ENCODE measurements around the gene UBXN10. TPM values are rescaled to one million over a fixed set of nuclear protein-coding genes. Genes with fewer than 3 reads are reported as not detected.

Gene UBXN10
- total and polyA plus RNA-seq, 4 experiments from 2014 or later = 0.06 to 0.78 (median 0.39) TPM

DNA sequence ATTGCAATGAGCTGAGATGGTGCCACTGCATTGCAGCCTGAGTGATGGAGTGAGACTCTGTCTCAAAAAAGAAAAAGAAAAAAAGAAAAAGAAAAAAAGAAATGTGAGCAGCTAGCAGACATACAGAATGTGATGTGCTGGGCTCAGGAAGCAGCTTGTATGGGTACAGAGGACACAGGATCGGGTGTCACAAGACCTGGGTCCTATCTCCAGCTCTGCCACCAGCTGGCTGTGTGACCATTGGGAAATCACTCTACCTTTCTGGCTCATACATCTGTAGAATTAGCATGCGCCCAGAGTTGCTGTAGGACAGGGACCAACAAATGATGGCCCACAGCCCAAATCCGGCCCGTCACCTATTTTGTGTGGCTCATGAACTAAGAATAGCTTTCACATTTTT, 3.8 kb downstream of the UBXN10 start:
- ChIA-PET CTCF (ENCODE audit: partially characterized antibody) (no interaction called here), POLR2A (ENCODE audit: partially characterized antibody) (no interaction called here)
- Histone ChIP-seq H3K4me1 (ENCODE audit: insufficient read depth, low read length) (peaks cover 40% of the 10 kb centered on the region), H3K36me3 (ENCODE audit: insufficient read depth, low read length) (no peaks in the 10 kb centered on the region), H3K27me3 (ENCODE audit: insufficient read depth, low read length) (no peaks in the 10 kb centered on the region), H3K4me3 (ENCODE audit: low read length in 2 of 2) (no peak overlapping the region), H3K9me3 (ENCODE audit: control insufficient read depth in 1 of 2, low read length in 2 of 2) (no peaks in the 10 kb centered on the region), H3K27ac (ENCODE audit: low read depth, low read length) (no peak overlapping the region)
- H3K9me3 Mint-ChIP-seq = no peaks in the 10 kb centered on the region
- H3K36me3 Mint-ChIP-seq = no peaks in the 10 kb centered on the region
- H3K4me3 Mint-ChIP-seq = no peak overlapping the region
- DNase-seq = no peak
- H3K27ac Mint-ChIP-seq = no peak overlapping the region
- intact Hi-C loops (cut with micrococcal nuclease) = no loop called here
- H3K27me3 Mint-ChIP-seq = peaks cover 0 to 3% of the 10 kb centered on the region in 2 donors
- H3K4me1 Mint-ChIP-seq = peaks cover 29 to 45% (median 35%) of the 10 kb centered on the region in 4 donors

DNA sequence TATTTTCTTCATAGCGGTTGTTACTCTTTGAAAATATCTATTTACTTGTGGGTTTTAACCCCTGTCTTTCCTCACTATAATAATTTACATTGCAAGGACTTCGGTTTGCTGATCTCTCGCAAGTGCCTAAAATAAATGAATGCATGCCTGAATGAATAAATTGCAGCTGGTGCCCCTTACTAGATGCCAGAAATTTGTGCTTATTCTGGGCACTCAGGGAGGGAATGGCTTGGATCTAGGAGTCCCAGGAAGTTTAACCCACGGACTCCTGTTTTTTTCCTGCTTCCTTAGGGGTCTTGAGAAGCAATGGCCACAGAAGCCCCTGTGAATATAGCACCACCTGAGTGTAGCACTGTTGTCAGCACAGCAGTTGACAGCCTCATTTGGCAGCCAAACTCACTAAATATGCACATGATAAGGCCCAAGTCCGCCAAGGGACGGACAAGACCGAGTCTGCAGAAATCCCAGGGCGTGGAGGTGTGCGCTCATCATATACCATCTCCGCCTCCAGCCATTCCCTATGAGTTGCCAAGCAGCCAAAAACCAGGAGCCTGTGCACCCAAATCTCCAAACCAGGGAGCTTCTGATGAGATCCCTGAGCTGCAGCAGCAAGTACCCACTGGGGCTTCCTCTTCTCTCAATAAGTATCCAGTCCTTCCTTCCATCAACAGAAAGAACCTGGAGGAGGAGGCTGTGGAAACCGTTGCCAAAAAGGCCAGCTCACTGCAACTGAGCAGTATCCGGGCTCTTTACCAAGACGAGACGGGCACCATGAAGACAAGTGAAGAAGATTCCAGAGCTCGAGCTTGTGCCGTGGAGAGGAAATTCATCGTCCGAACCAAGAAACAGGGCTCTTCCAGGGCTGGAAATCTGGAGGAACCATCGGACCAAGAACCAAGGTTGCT, 4.6 kb downstream of the UBXN10 start:
- Histone ChIP-seq H3K27ac (ENCODE audit: low read depth, low read length) (no peak overlapping the region), H3K36me3 (ENCODE audit: insufficient read depth, low read length) (no peaks in the 10 kb centered on the region), H3K4me3 (ENCODE audit: low read length in 2 of 2) (no peak overlapping the region), H3K4me1 (ENCODE audit: insufficient read depth, low read length) (peaks cover 35% of the 10 kb centered on the region), H3K9me3 (ENCODE audit: control insufficient read depth in 1 of 2, low read length in 2 of 2) (no peaks in the 10 kb centered on the region), H3K27me3 (ENCODE audit: insufficient read depth, low read length) (no peaks in the 10 kb centered on the region)
- H3K4me1 Mint-ChIP-seq = peaks cover 23 to 38% (median 32%) of the 10 kb centered on the region in 4 donors
- H3K27me3 Mint-ChIP-seq = peaks cover 2 to 6% of the 10 kb centered on the region in 2 donors
- intact Hi-C loops (cut with micrococcal nuclease) = no loop called here
- no peak for DNase-seq
- no peak overlapping the region for H3K27ac Mint-ChIP-seq
- no peaks in the 10 kb centered on the region for H3K36me3 Mint-ChIP-seq
- H3K9me3 Mint-ChIP-seq = no peaks in the 10 kb centered on the region
- CTCF ChIA-PET (ENCODE audit: partially characterized antibody) = interaction anchor here (6.4 kb wide), 1 partner anchor 10 kb away, joined by 58 read pairs; no protein-coding TSS in a partner anchor
- H3K4me3 Mint-ChIP-seq = no peak overlapping the region
- POLR2A ChIA-PET (ENCODE audit: partially characterized antibody) = no interaction called here

DNA sequence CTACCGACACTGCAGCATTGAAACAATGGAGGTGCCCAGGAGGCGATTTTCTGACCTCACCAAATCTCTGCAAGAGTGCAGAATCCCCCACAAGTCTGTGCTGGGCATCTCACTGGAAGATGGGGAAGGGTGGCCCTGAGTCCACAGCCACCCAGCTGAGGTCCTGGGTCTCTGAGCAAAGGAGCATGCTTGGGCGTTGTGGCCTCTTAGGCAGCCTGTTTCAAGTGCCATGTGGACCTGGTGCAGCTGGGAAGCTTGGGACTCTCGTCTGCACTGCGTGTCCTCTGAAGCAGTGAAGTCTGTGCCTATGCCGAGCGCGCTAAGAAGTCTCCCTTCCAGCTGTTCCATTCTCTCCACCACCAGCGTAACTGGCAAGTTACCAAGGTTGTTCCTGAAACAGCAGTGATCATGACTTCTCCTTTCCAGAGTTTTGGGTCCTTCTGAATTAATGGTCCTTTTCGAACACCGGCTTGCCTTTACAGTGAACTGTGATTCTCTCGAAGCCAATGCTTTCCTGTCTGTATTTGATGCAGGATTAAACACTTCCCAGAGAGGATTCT, 5.5 kb downstream of the UBXN10 start:
- no peak overlapping the region for H3K4me3 ChIP-seq (ENCODE audit: low read length in 2 of 2)
- Mint-ChIP-seq H3K27me3 (peaks cover 2 to 6% of the 10 kb centered on the region in 2 donors), H3K4me1 (peaks cover 20 to 35% (median 28%) of the 10 kb centered on the region in 4 donors), H3K4me3 (no peak overlapping the region), H3K36me3 (no peaks in the 10 kb centered on the region), H3K9me3 (no peaks in the 10 kb centered on the region), H3K27ac (no peak overlapping the region)
- peaks cover 32% of the 10 kb centered on the region for H3K4me1 ChIP-seq (ENCODE audit: insufficient read depth, low read length)
- H3K27ac ChIP-seq (ENCODE audit: low read depth, low read length) = no peak overlapping the region
- CTCF ChIA-PET (ENCODE audit: partially characterized antibody) = interaction anchor here (1.1 to 6.4 kb wide), 2 partner anchors 11 to 274 kb away, joined by 3 to 58 read pairs; no protein-coding TSS in a partner anchor
- DNase-seq = no peak
- no peaks in the 10 kb centered on the region for H3K9me3 ChIP-seq (ENCODE audit: control insufficient read depth in 1 of 2, low read length in 2 of 2)
- intact Hi-C loops (cut with micrococcal nuclease) = no loop called here
- POLR2A ChIA-PET (ENCODE audit: partially characterized antibody) = no interaction called here
- H3K36me3 ChIP-seq (ENCODE audit: insufficient read depth, low read length) = no peaks in the 10 kb centered on the region
- no peaks in the 10 kb centered on the region for H3K27me3 ChIP-seq (ENCODE audit: insufficient read depth, low read length)

DNA sequence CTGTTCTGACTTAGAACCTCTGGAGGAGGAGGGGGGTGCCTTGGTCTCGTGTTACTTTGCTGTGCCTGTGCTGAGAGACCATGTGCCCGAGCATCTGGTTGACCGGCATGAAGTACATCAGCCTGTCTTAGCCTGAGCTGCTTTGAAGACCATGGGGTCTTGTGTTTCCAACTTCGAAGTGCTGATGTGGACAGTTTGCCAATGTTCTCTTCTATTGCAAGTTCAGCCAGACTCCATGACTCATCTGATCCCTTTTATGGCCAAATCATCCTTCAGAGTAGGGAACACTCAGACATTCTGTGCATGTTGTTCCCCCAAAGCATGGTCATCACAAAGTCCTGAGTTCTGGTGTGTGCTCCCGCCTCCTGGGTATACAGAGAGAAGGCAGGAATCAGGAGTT, 6.5 kb downstream of the UBXN10 start:
- Mint-ChIP-seq H3K27ac (no peak overlapping the region), H3K27me3 (peaks cover 2 to 6% of the 10 kb centered on the region in 2 donors), H3K9me3 (no peaks in the 10 kb centered on the region), H3K4me3 (no peak overlapping the region), H3K4me1 (peaks cover 12 to 25% (median 19%) of the 10 kb centered on the region in 4 donors), H3K36me3 (no peaks in the 10 kb centered on the region)
- no peak overlapping the region for H3K4me3 ChIP-seq (ENCODE audit: low read length in 2 of 2)
- intact Hi-C loops (cut with micrococcal nuclease) = no loop called here
- H3K27ac ChIP-seq (ENCODE audit: low read depth, low read length) = no peak overlapping the region
- ChIA-PET POLR2A (ENCODE audit: partially characterized antibody) (interaction anchor here (0.9 kb wide), 1 partner anchor 34 kb away, joined by 3 read pairs; no protein-coding TSS in a partner anchor), CTCF (ENCODE audit: partially characterized antibody) (interaction anchor here (1.1 to 6.4 kb wide), 3 partner anchors 12 to 275 kb away, joined by 3 to 58 read pairs (median 34); no protein-coding TSS in a partner anchor)
- DNase-seq = no peak
- no peaks in the 10 kb centered on the region for H3K9me3 ChIP-seq (ENCODE audit: control insufficient read depth in 1 of 2, low read length in 2 of 2)
- H3K27me3 ChIP-seq (ENCODE audit: insufficient read depth, low read length) = no peaks in the 10 kb centered on the region
- H3K36me3 ChIP-seq (ENCODE audit: insufficient read depth, low read length) = no peaks in the 10 kb centered on the region
- peaks cover 21% of the 10 kb centered on the region for H3K4me1 ChIP-seq (ENCODE audit: insufficient read depth, low read length)

DNA sequence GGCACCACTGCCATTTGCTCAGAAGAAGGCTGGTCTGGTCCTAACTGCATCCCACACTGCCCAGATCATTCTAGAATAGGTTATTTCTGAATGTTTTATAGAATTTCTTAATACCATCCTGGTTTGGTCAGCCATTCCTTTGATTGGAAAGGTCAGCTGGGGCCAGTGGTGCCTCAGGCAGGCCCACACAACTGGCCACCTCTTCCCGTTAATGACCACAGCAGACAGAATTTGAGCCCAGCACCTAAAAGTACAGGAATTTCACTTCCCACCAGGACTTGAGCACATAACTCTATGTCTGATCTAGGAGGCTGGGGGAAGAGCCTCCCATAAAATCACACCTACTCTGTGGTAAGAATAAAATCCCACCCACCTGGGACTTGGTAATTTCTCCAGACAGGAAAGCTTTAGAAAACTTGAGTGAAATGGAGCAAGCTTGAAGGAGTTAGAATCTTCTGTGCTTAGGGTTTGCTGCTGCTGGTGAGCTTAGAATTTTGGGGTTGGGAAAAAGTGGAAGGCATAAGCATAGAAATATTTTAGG, 7.0 kb downstream of the UBXN10 start:
- POLR2A ChIA-PET (ENCODE audit: partially characterized antibody) = interaction anchor here (0.9 kb wide), 1 partner anchor 34 kb away, joined by 3 read pairs; no protein-coding TSS in a partner anchor
- CTCF ChIA-PET (ENCODE audit: partially characterized antibody) = interaction anchor here (1.0 to 6.4 kb wide), 6 partner anchors 9 to 275 kb away, joined by 3 to 70 read pairs (median 34); no protein-coding TSS in a partner anchor
- Mint-ChIP-seq H3K27ac (no peak overlapping the region), H3K4me1 (peaks cover 7 to 19% (median 13%) of the 10 kb centered on the region in 4 donors), H3K36me3 (no peaks in the 10 kb centered on the region), H3K27me3 (peaks cover 2 to 6% of the 10 kb centered on the region in 2 donors), H3K4me3 (no peak overlapping the region), H3K9me3 (no peaks in the 10 kb centered on the region)
- Histone ChIP-seq H3K27ac (ENCODE audit: low read depth, low read length) (no peak overlapping the region), H3K4me3 (ENCODE audit: low read length in 2 of 2) (no peak overlapping the region), H3K36me3 (ENCODE audit: insufficient read depth, low read length) (no peaks in the 10 kb centered on the region), H3K9me3 (ENCODE audit: control insufficient read depth in 1 of 2, low read length in 2 of 2) (no peaks in the 10 kb centered on the region), H3K27me3 (ENCODE audit: insufficient read depth, low read length) (no peaks in the 10 kb centered on the region), H3K4me1 (ENCODE audit: insufficient read depth, low read length) (peaks cover 16% of the 10 kb centered on the region)
- intact Hi-C loops (cut with micrococcal nuclease) = no loop called here
- no peak for DNase-seq

DNA sequence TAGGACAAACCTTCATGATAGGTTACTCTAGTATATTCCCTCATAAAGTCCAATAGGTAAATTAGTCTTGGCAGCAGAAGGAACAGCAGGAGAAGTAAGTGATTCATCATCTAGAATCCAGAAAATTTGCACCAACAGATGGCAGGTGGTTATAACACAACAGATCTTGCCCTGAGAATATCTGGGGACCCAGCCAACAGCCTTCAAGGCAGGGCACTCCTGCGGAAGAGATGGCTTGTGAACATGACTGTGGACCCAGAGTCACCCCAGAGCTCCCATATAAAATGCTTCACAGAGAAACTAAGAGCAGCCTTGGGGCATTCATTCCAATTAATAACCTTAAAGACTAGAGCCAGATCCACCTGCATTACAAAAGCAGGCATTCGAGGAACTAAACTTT, 8.3 kb downstream of the UBXN10 start:
- Histone ChIP-seq H3K27ac (ENCODE audit: low read depth, low read length) (no peak overlapping the region), H3K4me1 (ENCODE audit: insufficient read depth, low read length) (peaks cover 3% of the 10 kb centered on the region), H3K27me3 (ENCODE audit: insufficient read depth, low read length) (no peaks in the 10 kb centered on the region), H3K4me3 (ENCODE audit: low read length in 2 of 2) (no peak overlapping the region), H3K9me3 (ENCODE audit: control insufficient read depth in 1 of 2, low read length in 2 of 2) (no peaks in the 10 kb centered on the region), H3K36me3 (ENCODE audit: insufficient read depth, low read length) (no peaks in the 10 kb centered on the region)
- intact Hi-C loops (cut with micrococcal nuclease) = loop anchor here (2.0 kb wide), 1 partner anchor 219 kb away; no protein-coding TSS in a partner anchor
- peaks cover 2% of the 10 kb centered on the region in 2 donors for H3K27me3 Mint-ChIP-seq
- no peak for DNase-seq
- H3K4me1 Mint-ChIP-seq = peaks cover 0 to 7% (median 4%) of the 10 kb centered on the region in 4 donors
- H3K9me3 Mint-ChIP-seq = no peaks in the 10 kb centered on the region
- CTCF ChIA-PET (ENCODE audit: partially characterized antibody) = interaction anchor here (1.0 to 6.4 kb wide), 9 partner anchors 10 to 311 kb away, joined by 3 to 70 read pairs (median 5); no protein-coding TSS in a partner anchor
- no peak overlapping the region for H3K4me3 Mint-ChIP-seq
- H3K27ac Mint-ChIP-seq = no peak overlapping the region
- POLR2A ChIA-PET (ENCODE audit: partially characterized antibody) = no interaction called here
- no peaks in the 10 kb centered on the region for H3K36me3 Mint-ChIP-seq

All from CD4-positive, alpha-beta memory T cell (primary cell).